Stromal cell of bone marrow (primary cell): ENCODE measurements around the gene CTSE.

Experiments used
- DNase-seq: peaks from one replicate; pipeline ENCODE4 v3.0.0-alpha.2; 2012; ENCODE audit warnings: low read depth

Gene CTSE

GRCh38 chr1:205991237-205991636 is 32.5 kb downstream of the CTSE start:
- no peak for DNase-seq

- DNase-seq = no peak
These were observed 33.5 kb downstream of the CTSE start for GRCh38 chr1:205990226-205990625.

- no peak for DNase-seq
These were observed 33.9 kb downstream of the CTSE start for GRCh38 chr1:205989786-205990185.

GRCh38 chr1:205988585-205988995 is 35.1 kb downstream of the CTSE start:
- no peak for DNase-seq

- DNase-seq = no peak
These were observed 36.8 kb downstream of the CTSE start for GRCh38 chr1:205986861-205987260.

GRCh38 chr1:205986292-205986691 is 37.4 kb downstream of the CTSE start:
- DNase-seq = no peak

GRCh38 chr1:205985330-205986005 is 38.2 kb downstream of the CTSE start:
- no peak for DNase-seq

GRCh38 chr1:205983925-205984725 is 39.6 kb downstream of the CTSE start:
- no peak for DNase-seq

- DNase-seq = no peak
These were observed 42.4 kb downstream of the CTSE start for GRCh38 chr1:205981257-205981656.

- no peak for DNase-seq
These were observed 43.3 kb downstream of the CTSE start for GRCh38 chr1:205980237-205980870.

- DNase-seq = no peak
These were observed 44.4 kb downstream of the CTSE start for GRCh38 chr1:205979301-205979700.

- DNase-seq = no peak
These were observed 45.0 kb downstream of the CTSE start for GRCh38 chr1:205978676-205979075.

- DNase-seq = peak; percentile 90
These were observed 46.2 kb downstream of the CTSE start for GRCh38 chr1:205977402-205978014.

GRCh38 chr1:205976708-205977401 is 46.8 kb downstream of the CTSE start:
- no peak for DNase-seq

GRCh38 chr1:205976036-205976435 is 47.7 kb downstream of the CTSE start:
- DNase-seq = no peak

- no peak for DNase-seq
These were observed 48.2 kb downstream of the CTSE start for GRCh38 chr1:205975387-205975998.

GRCh38 chr1:205974712-205975111 is 49.0 kb downstream of the CTSE start:
- no peak for DNase-seq

- DNase-seq = no peak
These were observed 50.1 kb downstream of the CTSE start for GRCh38 chr1:205973377-205974232.

GRCh38 chr1:205972491-205973168 is 51.1 kb downstream of the CTSE start:
- DNase-seq = no peak

GRCh38 chr1:205972081-205972480 is 51.6 kb downstream of the CTSE start:
- DNase-seq = no peak
